Adrenal gland (tissue), 12 donors: ENCODE data around the gene CMIP. TPM values are rescaled to one million over a fixed set of nuclear protein-coding genes. Genes with fewer than 3 reads are reported as not detected.

Experiments used
- DNase-seq, 7 donors: peaks; one replicate each; pipeline ENCODE4 v3.0.0-alpha.2; 2019 to 2020
- H3K27ac ChIP-seq, 5 donors: fragments of 200-600 bp; sonication (generic) in 4 of 5; 1 replicate in 3 of 5; 2 replicates in 2 of 5; pipeline versions ENCODE4 v1.5.1 to v1.8.0; 2016 to 2020; ENCODE audit warnings: mild to moderate bottlenecking in 1 of 5
- H3K27me3 ChIP-seq: fragments of 200-600 bp; 2 replicates; pipeline ENCODE4 v1.8.0; 2021
- H3K36me3 ChIP-seq, 2 donors: fragments of 200-600 bp; replicated peaks in 1 of 2; 1 replicate in 1 of 2; 2 replicates in 1 of 2; pipeline versions ENCODE4 v1.5.1 to v1.8.0; 2018 to 2022
- H3K4me1 ChIP-seq, 2 donors: fragments of 200-600 bp; replicated peaks in 1 of 2; 1 replicate in 1 of 2; 2 replicates in 1 of 2; pipeline versions ENCODE4 v1.5.1 to v1.8.0; 2018 to 2021
- H3K4me3 ChIP-seq, 4 donors: fragments of 200-600 bp; sonication (generic) in 3 of 4; one replicate each; pipeline ENCODE4 v1.5.1; 2016 to 2018
- H3K9me3 ChIP-seq, 3 donors: fragments of 200-600 bp; sonication (generic) in 1 of 3; replicated peaks in 1 of 3; 1 replicate in 2 of 3; 2 replicates in 1 of 3; pipeline versions ENCODE4 v1.5.1 to v1.8.0; 2016 to 2021
- POLR2A ChIP-seq, 2 donors: fragments of 450-650 bp; IDR thresholded peaks; one replicate each; pipeline ENCODE4 v1.6.1; 2017; ENCODE audit warnings: antibody characterized with exemption in 2 of 2, mild to moderate bottlenecking in 2 of 2, moderate library complexity in 1 of 2
- WGBS, 4 donors: extraction: QIAGEN DNeasy Blood & Tissue Kit in 2 of 4; methylation state at CpG; one replicate each; pipeline versions ENCODE4 v1.1.5 to v1.1.7; 2013 to 2017; 5-methylcytosine and 5-hydroxymethylcytosine counted together
- intact Hi-C, 2 donors: fragments of 100-400 bp; cut with DNase I; formaldehyde crosslinking; loops; one replicate each; pipeline versions ENCODE4 v1.14.1 to v1.15.0; 2022 to 2023
- polyA plus RNA-seq, 3 donors: library from polyadenylated mRNA; stranded (reverse); fragments of 200-250 nt in 2 of 3; fragments of 350-450 nt in 1 of 3; fragmentation: Illumina TruSeq in 1 of 3; extraction: RNeasy Lipid Tissue Mini Kit (QIAGEN cat#74804) in 1 of 3; gene quantifications; one replicate each; pipeline ENCODE4 v1.2.3, GENCODE V29; 2013 to 2014
- total RNA-seq, 9 donors: library from RNA; depleted of rRNA in 4 of 9; stranded (reverse); fragments of >200 nt in 4 of 9; fragments of 120-200 nt in 1 of 9; fragmentation: NEBNext Ultra II Directional in 1 of 9; extraction: Animal tissue kit (Norgen Biotek cat#: 25700) in 1 of 9; gene quantifications; one replicate each; pipeline versions ENCODE4 v1.1.0 to v1.2.4, GENCODE V29; 2013 to 2023
- TF ChIP-seq, protein P1 (sequence below), 6 experiments: fragments of 450-650 bp in 4 of 6; fragments of 200-600 bp in 2 of 6; sonication (generic) in 1 of 6; IDR thresholded peaks; 1 replicate in 5 of 6; 2 replicates in 1 of 6; pipeline versions ENCODE4 v1.5.1 to v1.8.0; 2016 to 2021; ENCODE audit warnings: antibody characterized with exemption in 6 of 6, mild to moderate bottlenecking in 2 of 6, moderate library complexity in 1 of 6
- donor health status: healthy with polysubstance abuse.
- donor health status: Bipolar disorder and iron deficiency.
- donor health status: DM: yes; HTN: yes; CAD: no.
- donor health status: DM: no; HTN: no; CAD: no.
- donor health status: DM: no; HTN: no; CAD: no.
- donor health status: DM: yes; HTN: yes; CAD: no.

Gene CMIP
- total and polyA plus RNA-seq, 12 donors: 8.1 to 87.9 (median 42.5) TPM

DNA sequence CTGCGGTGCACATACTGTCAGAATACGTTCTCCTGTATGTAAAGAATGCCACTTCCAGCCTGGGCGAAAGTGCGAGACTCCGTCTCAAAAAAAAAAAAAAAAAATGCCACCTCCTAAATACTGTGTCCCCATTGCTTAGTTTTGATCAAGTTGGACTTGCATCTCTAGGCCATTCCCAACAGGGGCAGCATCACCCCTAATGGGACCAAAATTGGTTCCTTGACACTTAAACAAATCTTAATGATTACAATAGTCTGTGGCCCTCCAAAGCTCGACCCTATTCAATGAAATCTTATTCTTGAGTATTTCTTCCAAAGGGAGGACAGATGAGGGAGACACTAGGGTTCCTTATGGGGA lies 179.8 kb downstream of the CMIP start:
- H3K4me3 ChIP-seq: no peak overlapping the region
- intact Hi-C loops: no loop called here
- TF ChIP-seq POLR2A (IDR thresholded peaks at IDR 0.05): no peak
- TF ChIP-seq, protein P1, sequence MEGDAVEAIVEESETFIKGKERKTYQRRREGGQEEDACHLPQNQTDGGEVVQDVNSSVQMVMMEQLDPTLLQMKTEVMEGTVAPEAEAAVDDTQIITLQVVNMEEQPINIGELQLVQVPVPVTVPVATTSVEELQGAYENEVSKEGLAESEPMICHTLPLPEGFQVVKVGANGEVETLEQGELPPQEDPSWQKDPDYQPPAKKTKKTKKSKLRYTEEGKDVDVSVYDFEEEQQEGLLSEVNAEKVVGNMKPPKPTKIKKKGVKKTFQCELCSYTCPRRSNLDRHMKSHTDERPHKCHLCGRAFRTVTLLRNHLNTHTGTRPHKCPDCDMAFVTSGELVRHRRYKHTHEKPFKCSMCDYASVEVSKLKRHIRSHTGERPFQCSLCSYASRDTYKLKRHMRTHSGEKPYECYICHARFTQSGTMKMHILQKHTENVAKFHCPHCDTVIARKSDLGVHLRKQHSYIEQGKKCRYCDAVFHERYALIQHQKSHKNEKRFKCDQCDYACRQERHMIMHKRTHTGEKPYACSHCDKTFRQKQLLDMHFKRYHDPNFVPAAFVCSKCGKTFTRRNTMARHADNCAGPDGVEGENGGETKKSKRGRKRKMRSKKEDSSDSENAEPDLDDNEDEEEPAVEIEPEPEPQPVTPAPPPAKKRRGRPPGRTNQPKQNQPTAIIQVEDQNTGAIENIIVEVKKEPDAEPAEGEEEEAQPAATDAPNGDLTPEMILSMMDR (IDR thresholded peaks at IDR 0.05): no peak
- H3K36me3 ChIP-seq: peaks cover 0 to 4% of the 10 kb centered on the region in 2 donors
- H3K4me1 ChIP-seq: peaks cover 13 to 19% of the 10 kb centered on the region in 2 donors
- H3K27me3 ChIP-seq: no peaks in the 10 kb centered on the region
- DNase-seq: no peak
- peak overlapping the region in 2 of 5 donors; percentile 87 to 92 for H3K27ac ChIP-seq
- no peaks in the 10 kb centered on the region for H3K9me3 ChIP-seq
- WGBS, 4 donors: 96 to 97% (median 97%) methylated on average over 6 of the region's 6 CpGs

DNA sequence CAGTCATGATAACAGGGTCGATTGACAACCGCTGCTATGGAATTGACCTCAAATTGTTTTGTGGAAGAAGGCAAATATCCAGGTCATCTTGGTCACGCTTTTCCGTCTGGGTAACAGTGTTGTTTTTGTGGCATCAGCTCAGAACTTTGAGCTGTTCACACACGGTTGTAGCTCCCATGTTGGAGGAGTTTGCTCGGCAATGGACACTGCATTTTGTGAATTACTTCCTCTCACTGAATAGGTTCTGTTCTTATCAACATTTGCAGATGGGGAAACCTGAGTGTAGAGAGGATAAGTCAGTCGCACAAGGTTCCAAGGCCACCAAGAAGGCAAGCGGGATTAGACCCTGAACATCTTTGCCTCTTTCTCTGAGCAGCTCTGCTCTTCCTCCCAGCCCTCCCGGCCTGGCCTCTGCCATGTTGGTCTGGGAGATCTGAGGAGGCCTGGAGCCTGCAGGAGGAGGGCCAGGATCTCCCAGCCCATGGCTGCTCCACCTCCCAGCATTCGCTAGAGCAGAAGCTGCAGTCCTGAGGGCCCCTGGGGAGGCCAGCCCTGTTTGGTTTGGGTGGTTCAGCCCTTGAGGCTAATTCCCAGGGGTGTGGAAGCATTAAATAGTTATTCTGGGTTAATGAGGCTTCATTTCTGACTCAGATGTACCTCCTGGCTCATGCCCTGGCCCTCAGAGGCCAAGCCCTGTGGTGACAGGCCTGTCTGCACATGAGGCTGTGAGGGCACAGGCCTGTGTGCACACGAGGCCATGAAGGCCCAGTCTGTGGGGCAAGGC lies 180.3 kb downstream of the CMIP start:
- intact Hi-C loops: no loop called here
- WGBS, 4 donors: 63 to 73% (median 69%) methylated on average over 9 to 11 of the region's 11 CpGs
- peak overlapping the region in 4 of 5 donors; percentile 45 to 92 (median 82) for H3K27ac ChIP-seq
- no peaks in the 10 kb centered on the region for H3K9me3 ChIP-seq
- TF ChIP-seq, protein P1 (IDR thresholded peaks at IDR 0.05): no peak
- TF ChIP-seq POLR2A (IDR thresholded peaks at IDR 0.05): no peak
- peaks cover 0 to 4% of the 10 kb centered on the region in 2 donors for H3K36me3 ChIP-seq
- H3K4me3 ChIP-seq: no peak overlapping the region
- DNase-seq: no peak
- peaks cover 13 to 19% of the 10 kb centered on the region in 2 donors for H3K4me1 ChIP-seq
- no peaks in the 10 kb centered on the region for H3K27me3 ChIP-seq

GRCh38 chr16:81625544-81626153 lies 181.0 kb downstream of the CMIP start:
- intact Hi-C loops: no loop called here
- DNase-seq: peak; percentile 90 to 97 (median 95)
- TF ChIP-seq, protein P1 (IDR thresholded peaks at IDR 0.05): no peak
- TF ChIP-seq POLR2A (IDR thresholded peaks at IDR 0.05): no peak
- Histone ChIP-seq H3K27ac (peak overlapping the region in 4 of 5 donors; percentile 45 to 92 (median 82)), H3K27me3 (no peaks in the 10 kb centered on the region), H3K4me1 (peaks cover 13 to 19% of the 10 kb centered on the region in 2 donors), H3K36me3 (peaks cover 0 to 4% of the 10 kb centered on the region in 2 donors), H3K4me3 (no peak overlapping the region), H3K9me3 (no peaks in the 10 kb centered on the region)
- 42 to 70% (median 51%) methylated on average over 3 to 9 of the region's 9 CpGs for WGBS, 4 donors

DNA sequence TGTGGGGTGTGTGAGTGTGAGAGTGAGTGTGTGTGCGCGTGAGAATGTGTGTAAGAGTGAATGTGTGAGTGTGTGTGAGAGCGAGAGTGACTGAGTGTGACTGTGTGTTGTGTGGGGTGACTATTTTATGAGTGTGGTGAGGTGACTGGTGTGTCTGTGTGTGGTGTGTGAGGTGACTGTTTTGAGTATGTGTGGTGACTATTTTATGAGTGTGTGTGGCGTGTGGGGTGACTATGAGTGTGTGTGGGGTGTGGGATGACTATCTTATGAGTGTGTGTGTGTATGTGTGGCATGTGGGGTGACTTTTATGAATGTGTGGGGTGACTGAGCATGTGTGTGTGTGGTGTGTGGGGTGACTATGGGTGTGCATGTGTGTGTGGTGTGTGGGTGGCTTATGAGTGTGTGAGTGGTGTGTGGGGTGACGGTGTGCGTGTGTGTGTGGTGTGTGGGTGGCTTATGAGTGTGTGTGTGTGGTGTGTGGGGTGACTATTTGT lies 181.6 kb downstream of the CMIP start:
- WGBS, 4 donors: 67 to 69% (median 68%) methylated on average over 6 of the region's 6 CpGs
- TF ChIP-seq, protein P1 (IDR thresholded peaks at IDR 0.05): no peak
- TF ChIP-seq POLR2A (IDR thresholded peaks at IDR 0.05): no peak
- Histone ChIP-seq H3K9me3 (no peaks in the 10 kb centered on the region), H3K36me3 (peaks cover 0 to 4% of the 10 kb centered on the region in 2 donors), H3K27ac (peak overlapping the region in 3 of 5 donors; percentile 77 to 92 (median 87)), H3K4me3 (no peak overlapping the region), H3K4me1 (peaks cover 13 to 19% of the 10 kb centered on the region in 2 donors), H3K27me3 (no peaks in the 10 kb centered on the region)
- intact Hi-C loops: no loop called here
- DNase-seq: peak in 2 of 7 donors; percentile 51 to 52
